Ishikawa (cell line): ENCODE measurements around the gene IGLON5.

Experiments used
- CEBPB ChIP-seq: IDR thresholded peaks from 2 replicates; pipeline ENCODE4 v1.6.1; 2012
- CREB1 ChIP-seq: IDR thresholded peaks from 2 replicates; pipeline ENCODE4 v1.6.1; 2012; ENCODE audit warnings: low read depth
- EGR1 ChIP-seq: IDR thresholded peaks from 2 replicates; pipeline ENCODE4 v1.6.1; 2012
- EP300 ChIP-seq: IDR thresholded peaks from 2 replicates; pipeline ENCODE4 v1.6.1; 2012; ENCODE audit warnings: borderline replicate concordance
- FOXM1 ChIP-seq: IDR thresholded peaks from 2 replicates; pipeline ENCODE4 v1.6.1; 2012; ENCODE audit warnings: low read depth, borderline replicate concordance
- MAX ChIP-seq: IDR thresholded peaks from 2 replicates; pipeline ENCODE4 v1.6.1; 2012
- RAD21 ChIP-seq: IDR thresholded peaks from 2 replicates; pipeline ENCODE4 v1.6.1; 2012; ENCODE audit warnings: low read depth
- REST ChIP-seq: IDR thresholded peaks from 2 replicates; pipeline ENCODE4 v1.6.1; 2012; ENCODE audit warnings: low read depth, mild to moderate bottlenecking
- TAF1 ChIP-seq: IDR thresholded peaks from 2 replicates; pipeline ENCODE4 v1.6.1; 2012; ENCODE audit warnings: low read depth, mild to moderate bottlenecking
- TCF12 ChIP-seq: IDR thresholded peaks from 2 replicates; pipeline ENCODE4 v1.6.1; 2012; ENCODE audit warnings: low read depth
- TEAD4 ChIP-seq: IDR thresholded peaks from 2 replicates; pipeline ENCODE4 v1.6.1; 2012
- USF1 ChIP-seq: IDR thresholded peaks from 2 replicates; pipeline ENCODE4 v1.6.1; 2012
- YY1 ChIP-seq: IDR thresholded peaks from 2 replicates; pipeline ENCODE4 v1.6.1; 2012; ENCODE audit warnings: low read depth
- ZBTB7A ChIP-seq: IDR thresholded peaks from 2 replicates; pipeline ENCODE4 v1.6.1; 2012; ENCODE audit warnings: low read depth

GRCh38 chr19:51356159-51356801 is 44.8 kb downstream of the IGLON5 start:
- TF ChIP-seq TCF12 = no peak
- TF ChIP-seq USF1 = no peak
- no peak for TF ChIP-seq MAX
- no peak for TF ChIP-seq RAD21
- TF ChIP-seq EGR1 = no peak
- TF ChIP-seq ZBTB7A = no peak
- TF ChIP-seq EP300 = no peak
- TF ChIP-seq TEAD4 = no peak
- TF ChIP-seq YY1 = no peak
- TF ChIP-seq TAF1 = no peak
- no peak for TF ChIP-seq REST
- no peak for TF ChIP-seq FOXM1
- TF ChIP-seq CREB1 = no peak
- TF ChIP-seq CEBPB = no peak
